HEK293 (cell line): ENCODE results near the gene LBHD2.

Source experiments
- CTCF ChIA-PET: fragments of 350-600 bp; formaldehyde crosslinking; extraction: SDS; loops from one replicate; lab custom pipeline; 2021; ENCODE audit warnings: antibody characterized with exemption; lab: Yijun Ruan, JAX
- POLR2A ChIA-PET: fragments of 300-600 bp; formaldehyde crosslinking; extraction: SDS; loops from one replicate; lab custom pipeline; 2020; ENCODE audit warnings: antibody characterized with exemption, inconsistent platforms; lab: Yijun Ruan, JAX
- H3K27ac ChIP-seq: fragments of 200-500 bp; sonication (Bioruptor generic); 2 replicates; pipeline ENCODE4 v1.5.1; 2014; ENCODE audit warnings: low read depth, low read length, control low read depth, inconsistent platforms; ENCODE audit errors: extremely low read depth
- H3K36me3 ChIP-seq, 2 experiments: fragments of 200-500 bp in 1 of 2; sonication (Bioruptor generic) in 1 of 2; 1 replicate in 1 of 2; 2 replicates in 1 of 2; pipeline ENCODE4 v1.5.1; 2014 to 2017; ENCODE audit warnings: inconsistent platforms in 2 of 2, low read length in 2 of 2; ENCODE audit not compliant: control insufficient read depth in 2 of 2, insufficient read depth in 1 of 2
- H3K4me1 ChIP-seq: fragments of 200-500 bp; sonication (Bioruptor generic); 2 replicates; pipeline ENCODE4 v1.5.1; 2014; ENCODE audit warnings: mild to moderate bottlenecking, low read length, inconsistent platforms; ENCODE audit not compliant: control insufficient read depth, insufficient read depth
- H3K4me3 ChIP-seq: 2 replicates; pipeline ENCODE4 v1.5.1; 2011; ENCODE audit warnings: low read depth, mild to moderate bottlenecking, control low read depth, low read length, moderate library complexity
- H3K9me3 ChIP-seq: fragments of 200-500 bp; sonication (Bioruptor generic); 2 replicates; pipeline ENCODE4 v1.5.1; 2014; ENCODE audit warnings: low read depth, low read length, inconsistent platforms; ENCODE audit not compliant: control insufficient read depth, insufficient read depth
- GLIS1 ChIP-seq: fragments of 450-650 bp; formaldehyde crosslinking; IDR thresholded peaks from 2 replicates; pipeline ENCODE4 v1.5.1; 2016; ENCODE audit warnings: missing biosample characterization, missing genetic modification characterization
- HOXA7 ChIP-seq: sonication (generic); formaldehyde crosslinking; IDR thresholded peaks from 2 replicates; pipeline ENCODE4 v1.8.1; 2022; ENCODE audit warnings: missing genetic modification reagents, borderline replicate concordance
- PRDM1 ChIP-seq: fragments of 450-650 bp; formaldehyde crosslinking; IDR thresholded peaks from 2 replicates; pipeline ENCODE4; 2016; ENCODE audit warnings: missing biosample characterization, missing genetic modification characterization
- PRDM10 ChIP-seq: fragments of 450-650 bp; formaldehyde crosslinking; IDR thresholded peaks from 2 replicates; pipeline ENCODE4 v1.5.1; 2016; ENCODE audit warnings: missing biosample characterization, missing genetic modification characterization
- RBAK ChIP-seq: fragments of 450-650 bp; formaldehyde crosslinking; IDR thresholded peaks from 2 replicates; pipeline ENCODE4 v1.5.1; 2016; ENCODE audit warnings: missing biosample characterization, missing genetic modification characterization
- TRIM28 ChIP-seq: IDR thresholded peaks from 2 replicates; pipeline ENCODE4 v1.6.1; 2011; ENCODE audit warnings: low read length, control low read depth, borderline replicate concordance
- ZIC2 ChIP-seq: fragments of 450-650 bp; formaldehyde crosslinking; IDR thresholded peaks from 2 replicates; pipeline ENCODE4 v1.5.1; 2016; ENCODE audit warnings: missing biosample characterization, missing genetic modification characterization
- ZNF10 ChIP-seq: fragments of 450-650 bp; formaldehyde crosslinking; IDR thresholded peaks from 2 replicates; pipeline ENCODE4 v1.5.1; 2017; ENCODE audit warnings: missing biosample characterization, missing genetic modification characterization
- ZNF138 ChIP-seq: fragments of 450-650 bp; formaldehyde crosslinking; IDR thresholded peaks from 2 replicates; pipeline ENCODE4 v1.5.1; 2016; ENCODE audit warnings: missing biosample characterization, missing genetic modification characterization, borderline replicate concordance
- ZNF157 ChIP-seq: fragments of 450-650 bp; formaldehyde crosslinking; IDR thresholded peaks from 2 replicates; pipeline ENCODE4 v1.5.1; 2016; ENCODE audit warnings: missing biosample characterization, missing genetic modification characterization
- ZNF211 ChIP-seq: fragments of 450-650 bp; formaldehyde crosslinking; IDR thresholded peaks from 2 replicates; pipeline ENCODE4 v1.5.1; 2016; ENCODE audit warnings: low read depth, missing biosample characterization, missing genetic modification characterization
- ZNF292 ChIP-seq: fragments of 450-650 bp; formaldehyde crosslinking; IDR thresholded peaks from 2 replicates; pipeline ENCODE4 v1.5.1; 2016; ENCODE audit warnings: low read depth, missing biosample characterization, missing genetic modification characterization, borderline replicate concordance
- ZNF302 ChIP-seq: fragments of 450-650 bp; formaldehyde crosslinking; IDR thresholded peaks from 2 replicates; pipeline ENCODE4 v1.5.1; 2016; ENCODE audit warnings: missing biosample characterization, missing genetic modification characterization, low read depth
- ZNF335 ChIP-seq: fragments of 450-650 bp; formaldehyde crosslinking; conservative IDR thresholded peaks from 2 replicates; pipeline ENCODE4 v1.5.1; 2016; ENCODE audit warnings: missing biosample characterization, missing genetic modification characterization
- ZNF341 ChIP-seq: fragments of 450-650 bp; formaldehyde crosslinking; IDR thresholded peaks from 2 replicates; pipeline ENCODE4; 2016; ENCODE audit warnings: low read depth, missing biosample characterization, missing genetic modification characterization
- ZNF354C ChIP-seq: fragments of 450-650 bp; formaldehyde crosslinking; IDR thresholded peaks from 2 replicates; pipeline ENCODE4 v1.5.1; 2016; ENCODE audit warnings: missing biosample characterization, missing genetic modification characterization, low read depth, borderline replicate concordance
- ZNF558 ChIP-seq: fragments of 450-650 bp; formaldehyde crosslinking; IDR thresholded peaks from 2 replicates; pipeline ENCODE4 v1.5.1; 2016; ENCODE audit warnings: missing biosample characterization, missing genetic modification characterization
- ZNF560 ChIP-seq: fragments of 450-650 bp; formaldehyde crosslinking; IDR thresholded peaks from 2 replicates; pipeline ENCODE4 v1.5.1; 2017; ENCODE audit warnings: missing biosample characterization, missing genetic modification characterization, borderline replicate concordance
- ZNF76 ChIP-seq: fragments of 450-650 bp; formaldehyde crosslinking; IDR thresholded peaks from 2 replicates; pipeline ENCODE4; 2016; ENCODE audit warnings: low read depth, missing biosample characterization, missing genetic modification characterization, borderline replicate concordance
- ZNF830 ChIP-seq: fragments of 450-650 bp; IDR thresholded peaks from 2 replicates; pipeline ENCODE4 v1.5.0; 2018; ENCODE audit warnings: missing biosample characterization, missing genetic modification characterization, low read depth, mild to moderate bottlenecking, moderate library complexity
- ZSCAN30 ChIP-seq: fragments of 450-650 bp; IDR thresholded peaks from 2 replicates; pipeline ENCODE4 v1.5.1; 2018; ENCODE audit warnings: missing biosample characterization, mild to moderate bottlenecking, missing genetic modification characterization, moderate library complexity
- TF ChIP-seq, protein P1 (sequence below): fragments of 450-650 bp; formaldehyde crosslinking; IDR thresholded peaks from 2 replicates; pipeline ENCODE4 v1.5.1; 2016; ENCODE audit warnings: missing biosample characterization, missing genetic modification characterization
- TF ChIP-seq, protein P2 (sequence below): fragments of 450-650 bp; formaldehyde crosslinking; IDR thresholded peaks from 2 replicates; pipeline ENCODE4 v1.5.1; 2016; ENCODE audit warnings: missing biosample characterization, missing genetic modification characterization

LBHD2 gene

DNA sequence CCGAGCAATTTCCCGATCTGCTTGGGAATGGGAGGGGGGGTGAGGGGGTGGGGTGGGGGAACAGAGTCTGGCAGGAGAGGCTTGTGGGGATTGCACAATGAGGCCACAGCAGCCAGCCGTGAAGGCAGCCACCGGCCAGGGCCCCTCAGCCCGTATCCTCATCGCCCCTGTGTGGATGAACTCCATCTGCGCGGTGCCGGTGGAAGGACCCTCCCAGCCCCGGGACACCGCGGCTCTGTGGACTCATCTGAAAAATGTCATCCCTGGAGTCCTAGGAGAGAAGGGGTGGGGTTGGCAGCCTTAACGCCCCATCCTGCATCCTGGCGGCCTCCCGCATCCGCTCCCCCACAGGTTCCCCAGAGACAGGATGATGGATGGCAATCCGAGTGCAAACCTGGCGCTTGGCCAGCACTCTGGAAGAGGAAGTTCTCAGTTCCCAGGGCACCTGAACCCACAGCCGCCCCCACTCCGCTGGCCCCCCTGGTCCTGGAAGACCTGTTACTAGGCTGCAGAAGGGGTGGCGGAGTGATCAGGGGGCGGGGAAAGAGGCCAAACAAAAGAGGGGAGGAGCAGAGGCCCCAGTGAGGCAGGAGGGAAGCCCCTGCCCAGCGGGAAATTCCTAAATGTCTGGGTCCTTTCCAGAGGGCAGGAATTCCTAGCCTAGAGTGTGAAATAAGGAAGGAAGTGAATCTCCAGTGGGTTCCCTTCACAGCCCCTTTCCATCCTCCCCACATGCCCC lies 38.0 kb downstream of the LBHD2 start (continued):
- TF ChIP-seq ZNF558 (tag by site-specific recombination): no peak
- no peak for TF ChIP-seq ZNF354C (tag by site-specific recombination)
- peak; percentile 76 for TF ChIP-seq ZIC2 (tag by site-specific recombination)
- TF ChIP-seq ZNF292: no peak
- TF ChIP-seq GLIS1 (tag by site-specific recombination): peak; percentile 99
- no peak for TF ChIP-seq ZNF560 (tag by site-specific recombination)

GRCh38 chr14:103122585-103122946 lies 38.6 kb downstream of the LBHD2 start:
- CTCF ChIA-PET: no interaction called here
- Histone ChIP-seq H3K27ac (peak overlapping the region; percentile 85), H3K4me1 (peaks cover 10% of the 10 kb centered on the region), H3K36me3 (peaks cover 0 to under 1% of the 10 kb centered on the region in 2 experiments; a peak in 1 of 3 replicates), H3K4me3 (no peak overlapping the region), H3K9me3 (no peaks in the 10 kb centered on the region)
- no peak for TF ChIP-seq ZNF10 (tag by site-specific recombination)
- TF ChIP-seq ZNF335 (tag by site-specific recombination): peak; percentile 9; the same call in 1 of the 2 replicates
- 0 out of 2 replicates have a peak, but pooled peaks have one; percentile 5 for TF ChIP-seq PRDM10 (tag by site-specific recombination)
- TF ChIP-seq PRDM1 (tag by site-specific recombination): no peak
- TF ChIP-seq GLIS1 (tag by site-specific recombination): no peak
- no peak for TF ChIP-seq HOXA7 (CRISPR knock-in tag)
- TF ChIP-seq ZNF157: no peak
- TF ChIP-seq, protein P1, sequence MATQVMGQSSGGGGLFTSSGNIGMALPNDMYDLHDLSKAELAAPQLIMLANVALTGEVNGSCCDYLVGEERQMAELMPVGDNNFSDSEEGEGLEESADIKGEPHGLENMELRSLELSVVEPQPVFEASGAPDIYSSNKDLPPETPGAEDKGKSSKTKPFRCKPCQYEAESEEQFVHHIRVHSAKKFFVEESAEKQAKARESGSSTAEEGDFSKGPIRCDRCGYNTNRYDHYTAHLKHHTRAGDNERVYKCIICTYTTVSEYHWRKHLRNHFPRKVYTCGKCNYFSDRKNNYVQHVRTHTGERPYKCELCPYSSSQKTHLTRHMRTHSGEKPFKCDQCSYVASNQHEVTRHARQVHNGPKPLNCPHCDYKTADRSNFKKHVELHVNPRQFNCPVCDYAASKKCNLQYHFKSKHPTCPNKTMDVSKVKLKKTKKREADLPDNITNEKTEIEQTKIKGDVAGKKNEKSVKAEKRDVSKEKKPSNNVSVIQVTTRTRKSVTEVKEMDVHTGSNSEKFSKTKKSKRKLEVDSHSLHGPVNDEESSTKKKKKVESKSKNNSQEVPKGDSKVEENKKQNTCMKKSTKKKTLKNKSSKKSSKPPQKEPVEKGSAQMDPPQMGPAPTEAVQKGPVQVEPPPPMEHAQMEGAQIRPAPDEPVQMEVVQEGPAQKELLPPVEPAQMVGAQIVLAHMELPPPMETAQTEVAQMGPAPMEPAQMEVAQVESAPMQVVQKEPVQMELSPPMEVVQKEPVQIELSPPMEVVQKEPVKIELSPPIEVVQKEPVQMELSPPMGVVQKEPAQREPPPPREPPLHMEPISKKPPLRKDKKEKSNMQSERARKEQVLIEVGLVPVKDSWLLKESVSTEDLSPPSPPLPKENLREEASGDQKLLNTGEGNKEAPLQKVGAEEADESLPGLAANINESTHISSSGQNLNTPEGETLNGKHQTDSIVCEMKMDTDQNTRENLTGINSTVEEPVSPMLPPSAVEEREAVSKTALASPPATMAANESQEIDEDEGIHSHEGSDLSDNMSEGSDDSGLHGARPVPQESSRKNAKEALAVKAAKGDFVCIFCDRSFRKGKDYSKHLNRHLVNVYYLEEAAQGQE (tag by site-specific recombination): no peak
- POLR2A ChIA-PET: no interaction called here

GRCh38 chr14:103122947-103123633 lies 39.1 kb downstream of the LBHD2 start, which contains the start of gene TNFAIP2:
TSS of gene TNFAIP2 (plus strand) at chr14:103123461. CDS start at chr14:103126458, 2,997 bp downstream.
- ChIA-PET POLR2A (no interaction called here), CTCF (interaction anchor here (1.2 to 1.6 kb wide), 2 partner anchors 18 to 19 kb away, joined by 4 to 11 read pairs; no protein-coding TSS in a partner anchor)
- peaks cover 0 to 4% of the 10 kb centered on the region in 2 experiments; a peak in 1 of 3 replicates for H3K36me3 ChIP-seq
- no peaks in the 10 kb centered on the region for H3K9me3 ChIP-seq
- peaks cover 10% of the 10 kb centered on the region for H3K4me1 ChIP-seq
- H3K27ac ChIP-seq: peak within 1 kb of the TSS; percentile 85
- peak within 1 kb of the TSS; percentile 32 for H3K4me3 ChIP-seq
- TF ChIP-seq TRIM28 (no peak), ZNF76 (tag by site-specific recombination) (no peak), ZNF211 (tag by site-specific recombination) (no peak), ZNF341 (no peak), ZNF302 (no peak), RBAK (tag by site-specific recombination) (no peak), ZNF560 (tag by site-specific recombination) (no peak), ZNF830 (no peak), ZSCAN30 (tag by site-specific recombination) (no peak), ZNF138 (tag by site-specific recombination) (no peak)
- TF ChIP-seq, protein P2, sequence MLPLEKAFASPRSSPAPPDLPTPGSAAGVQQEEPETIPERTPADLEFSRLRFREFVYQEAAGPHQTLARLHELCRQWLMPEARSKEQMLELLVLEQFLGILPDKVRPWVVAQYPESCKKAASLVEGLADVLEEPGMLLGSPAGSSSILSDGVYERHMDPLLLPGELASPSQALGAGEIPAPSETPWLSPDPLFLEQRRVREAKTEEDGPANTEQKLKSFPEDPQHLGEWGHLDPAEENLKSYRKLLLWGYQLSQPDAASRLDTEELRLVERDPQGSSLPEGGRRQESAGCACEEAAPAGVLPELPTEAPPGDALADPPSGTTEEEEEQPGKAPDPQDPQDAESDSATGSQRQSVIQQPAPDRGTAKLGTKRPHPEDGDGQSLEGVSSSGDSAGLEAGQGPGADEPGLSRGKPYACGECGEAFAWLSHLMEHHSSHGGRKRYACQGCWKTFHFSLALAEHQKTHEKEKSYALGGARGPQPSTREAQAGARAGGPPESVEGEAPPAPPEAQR (tag by site-specific recombination): no peak
